ENCODE measurements around the gene GCHFR. TPM values are rescaled to one million over a fixed set of nuclear protein-coding genes. Genes with fewer than 3 reads are reported as not detected.

Gene GCHFR
- total RNA-seq, 4 donors from 2014 or later = 17.1 to 73.4 (median 34.7) TPM

DNA sequence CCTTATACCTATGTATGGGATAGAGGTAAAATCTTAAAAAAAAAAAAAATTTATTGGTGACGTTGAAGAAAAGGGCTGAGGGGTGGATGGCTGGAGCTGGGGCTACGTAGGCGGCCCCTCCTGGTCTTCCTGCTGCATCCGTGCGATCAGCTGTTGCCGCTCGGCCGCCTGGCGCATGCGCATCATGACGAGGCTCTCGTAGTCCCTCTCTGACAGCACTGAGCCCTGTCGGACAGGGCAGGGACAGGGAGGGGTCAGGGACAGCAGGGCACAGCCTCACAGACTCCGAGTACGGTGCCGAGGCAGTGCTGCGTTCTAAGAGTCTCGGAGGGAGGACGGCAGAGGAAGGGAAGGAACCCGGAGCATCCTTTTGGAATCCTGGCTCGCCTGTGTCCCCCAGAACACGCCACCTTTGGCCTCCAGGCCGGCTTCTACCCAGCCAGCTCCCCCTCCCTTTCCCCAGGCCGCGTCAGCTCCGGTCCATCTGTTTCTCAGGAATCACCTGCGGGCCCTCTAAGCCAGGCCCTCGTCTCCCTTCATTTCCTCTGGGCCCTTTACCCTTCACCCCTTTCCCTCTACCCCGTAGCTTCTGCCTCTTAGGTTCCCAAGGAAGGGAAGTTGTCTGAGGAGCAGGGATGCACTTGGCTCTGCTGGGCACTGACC lies 4.1 kb downstream of the GCHFR start:
- intact Hi-C loops (cut with DNase I) = loop anchor here (10.0 kb wide), 1 partner anchor 127 kb away; the partner anchor contains the start of gene VPS18
- TF ChIP-seq, protein P1, sequence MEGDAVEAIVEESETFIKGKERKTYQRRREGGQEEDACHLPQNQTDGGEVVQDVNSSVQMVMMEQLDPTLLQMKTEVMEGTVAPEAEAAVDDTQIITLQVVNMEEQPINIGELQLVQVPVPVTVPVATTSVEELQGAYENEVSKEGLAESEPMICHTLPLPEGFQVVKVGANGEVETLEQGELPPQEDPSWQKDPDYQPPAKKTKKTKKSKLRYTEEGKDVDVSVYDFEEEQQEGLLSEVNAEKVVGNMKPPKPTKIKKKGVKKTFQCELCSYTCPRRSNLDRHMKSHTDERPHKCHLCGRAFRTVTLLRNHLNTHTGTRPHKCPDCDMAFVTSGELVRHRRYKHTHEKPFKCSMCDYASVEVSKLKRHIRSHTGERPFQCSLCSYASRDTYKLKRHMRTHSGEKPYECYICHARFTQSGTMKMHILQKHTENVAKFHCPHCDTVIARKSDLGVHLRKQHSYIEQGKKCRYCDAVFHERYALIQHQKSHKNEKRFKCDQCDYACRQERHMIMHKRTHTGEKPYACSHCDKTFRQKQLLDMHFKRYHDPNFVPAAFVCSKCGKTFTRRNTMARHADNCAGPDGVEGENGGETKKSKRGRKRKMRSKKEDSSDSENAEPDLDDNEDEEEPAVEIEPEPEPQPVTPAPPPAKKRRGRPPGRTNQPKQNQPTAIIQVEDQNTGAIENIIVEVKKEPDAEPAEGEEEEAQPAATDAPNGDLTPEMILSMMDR (IDR thresholded peaks at IDR 0.05) = no peak
- TF ChIP-seq POLR2A (IDR thresholded peaks at IDR 0.05) = no peak
- no peak for DNase-seq
- H3K36me3 ChIP-seq = peaks cover 0 to 3% of the 10 kb centered on the region in 2 donors
- no peak overlapping the region for H3K27ac ChIP-seq
- no peaks in the 10 kb centered on the region for H3K27me3 ChIP-seq
- H3K9me3 ChIP-seq = no peaks in the 10 kb centered on the region
- peaks cover 18 to 50% of the 10 kb centered on the region in 2 donors for H3K4me1 ChIP-seq
- H3K4me3 ChIP-seq (replicated peaks in 1 of 3) = no peak overlapping the region
- WGBS, 2 donors = 90 to 94% methylated on average over 28 to 29 of the region's 29 CpGs

DNA sequence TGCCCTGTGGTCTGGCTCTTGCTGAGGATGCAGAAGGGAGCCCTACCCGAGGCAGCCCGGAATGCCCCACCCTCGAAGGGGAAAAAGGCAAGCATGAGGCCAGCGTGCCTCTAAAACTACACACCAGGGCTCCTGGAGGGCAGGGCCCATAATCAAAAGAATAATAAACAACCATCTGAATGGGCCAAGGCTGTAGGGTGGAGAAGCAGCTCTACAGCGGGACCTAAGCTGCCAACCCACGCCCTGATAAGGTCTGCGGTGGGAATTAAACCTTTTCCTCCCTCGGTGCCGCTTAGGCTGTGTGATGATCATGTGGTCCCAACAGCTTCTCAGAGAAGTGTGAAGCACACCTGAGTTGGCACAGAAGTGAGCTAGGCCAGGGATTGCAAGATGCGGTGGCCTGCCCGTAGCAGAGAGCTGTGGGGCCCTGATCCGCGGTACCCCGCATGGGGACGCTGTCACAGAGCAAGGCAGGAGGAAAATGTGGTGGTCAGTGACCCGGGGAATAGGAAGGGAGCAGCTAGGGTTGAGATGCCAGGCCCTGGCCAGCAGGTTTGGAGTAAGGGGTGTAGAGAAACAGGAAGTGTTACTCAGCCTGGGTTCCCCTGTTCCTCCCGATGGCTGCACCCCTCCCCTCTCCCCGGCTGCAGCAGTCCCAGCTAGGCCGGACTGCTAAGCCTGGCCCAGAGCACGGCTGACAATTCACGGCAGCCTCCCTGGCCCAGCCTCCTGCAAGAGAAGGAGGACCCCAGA lies 4.8 kb downstream of the GCHFR start:
- TF ChIP-seq, protein P1 (IDR thresholded peaks at IDR 0.05) = no peak
- TF ChIP-seq POLR2A (IDR thresholded peaks at IDR 0.05) = no peak
- Histone ChIP-seq H3K9me3 (no peaks in the 10 kb centered on the region), H3K27me3 (no peaks in the 10 kb centered on the region), H3K4me1 (peaks cover 12 to 43% of the 10 kb centered on the region in 2 donors), H3K4me3 (replicated peaks in 1 of 3) (no peak overlapping the region), H3K36me3 (peaks cover 1 to 10% of the 10 kb centered on the region in 2 donors), H3K27ac (peak overlapping the region in 2 of 3 donors; percentile 69 to 70)
- peak in 1 of 2 donors; percentile 17 for DNase-seq
- intact Hi-C loops (cut with DNase I) = loop anchor here (10.0 kb wide), 1 partner anchor 126 kb away; the partner anchor contains the start of gene VPS18
- WGBS, 2 donors = 69 to 73% methylated on average over 18 to 21 of the region's 21 CpGs

DNA sequence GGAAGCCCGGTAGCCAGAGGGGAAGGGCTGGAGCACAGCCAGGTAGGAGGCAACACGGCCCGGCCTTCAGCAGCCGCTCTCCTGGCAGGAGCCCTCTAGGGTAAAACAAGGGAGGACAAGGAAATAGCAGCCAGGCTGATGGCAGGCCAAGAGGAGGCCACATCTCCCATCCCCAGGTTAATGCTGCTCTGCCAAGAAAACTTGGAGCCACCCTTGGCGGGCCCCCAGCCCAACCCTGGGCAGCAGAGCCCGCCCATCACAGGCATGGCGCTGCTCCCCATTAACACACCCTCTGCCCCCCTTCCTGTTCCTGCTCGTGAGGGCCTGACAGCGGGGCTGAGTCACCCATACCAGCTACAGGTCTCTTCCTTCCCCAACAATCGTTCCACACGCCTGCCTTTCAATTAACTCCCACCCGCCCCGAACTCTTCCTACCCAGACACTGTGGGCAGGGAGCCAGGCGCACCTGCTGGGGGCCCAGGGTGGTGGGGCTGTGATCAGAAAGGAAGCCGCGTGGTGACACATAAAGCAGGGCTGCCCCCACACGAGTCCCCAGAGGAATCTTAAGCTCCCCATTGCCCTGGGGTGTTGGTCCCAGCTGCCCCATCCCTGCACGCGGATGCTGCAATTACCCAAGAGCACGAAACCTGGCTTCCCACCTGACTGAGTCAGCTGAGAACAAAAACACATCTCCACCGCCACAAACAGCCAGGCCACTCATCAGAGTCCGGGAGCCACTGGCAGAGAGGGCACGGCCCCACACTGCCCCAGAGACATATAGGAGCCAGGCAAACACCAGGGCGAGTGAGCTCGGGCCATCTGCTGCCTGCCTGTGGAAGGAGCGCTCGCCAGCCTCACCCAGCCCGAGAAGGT lies 5.6 kb downstream of the GCHFR start, which contains the start of gene C15orf62:
TSS of gene C15orf62 (plus strand) at position 707 of the 873 bp plus-strand sequence. CDS start 516 bp downstream, outside the sequence.
- Histone ChIP-seq H3K9me3 (no peaks in the 10 kb centered on the region), H3K27ac (peak within 1 kb of the TSS in 2 of 3 donors; percentile 69 to 70), H3K36me3 (peaks cover 9 to 17% of the 10 kb centered on the region in 2 donors), H3K27me3 (no peaks in the 10 kb centered on the region), H3K4me1 (peaks cover 10 to 38% of the 10 kb centered on the region in 2 donors), H3K4me3 (replicated peaks in 1 of 3) (no peak within 1 kb of the TSS)
- peak; percentile 64 to 71 for DNase-seq
- TF ChIP-seq, protein P1 (IDR thresholded peaks at IDR 0.05) = no peak
- no peak for TF ChIP-seq POLR2A (IDR thresholded peaks at IDR 0.05)
- intact Hi-C loops (cut with DNase I) = loop anchor here (10.0 kb wide), 2 partner anchors 125 to 205 kb away; partner anchors contain the start of genes CCDC32, RPUSD2 and VPS18
- WGBS, 2 donors = 54 to 57% methylated on average over 16 to 26 of the region's 28 CpGs

DNA sequence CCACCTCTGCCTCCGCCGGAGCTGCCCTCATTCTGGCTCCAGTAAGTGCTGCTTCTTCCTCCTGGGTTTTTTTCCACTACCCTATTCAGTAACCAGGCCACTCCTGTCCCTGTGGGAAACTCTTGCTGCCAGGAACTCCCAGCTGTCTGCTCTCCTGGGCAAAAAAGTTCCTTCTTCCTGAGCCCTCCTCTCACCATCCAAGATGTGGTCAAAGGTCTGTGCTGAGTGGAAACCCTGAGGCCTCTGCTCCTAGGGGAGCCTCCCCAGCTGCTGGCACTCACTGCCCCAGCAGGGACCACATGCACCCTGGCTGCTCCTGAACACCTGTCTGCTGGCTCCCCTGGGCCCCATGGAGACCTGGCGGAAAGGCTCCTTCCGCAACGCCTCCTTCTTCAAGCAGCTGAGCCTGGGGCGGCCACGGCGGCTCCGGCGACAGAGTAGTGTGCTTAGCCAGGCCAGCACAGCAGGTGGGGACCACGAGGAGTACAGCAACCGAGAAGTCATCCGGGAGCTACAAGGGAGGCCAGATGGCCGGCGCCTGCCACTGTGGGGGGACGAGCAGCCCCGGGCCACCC lies 6.4 kb downstream of the GCHFR start:
- peak overlapping the region in 1 of 3 donors; percentile 70 for H3K27ac ChIP-seq
- H3K27me3 ChIP-seq = no peaks in the 10 kb centered on the region
- peaks cover 17 to 24% of the 10 kb centered on the region in 2 donors for H3K36me3 ChIP-seq
- intact Hi-C loops (cut with DNase I) = loop anchor here (10.0 kb wide), 1 partner anchor 205 kb away; the partner anchor contains the start of genes CCDC32 and RPUSD2
- 77 to 88% methylated on average over 7 to 8 of the region's 17 CpGs for WGBS, 2 donors
- TF ChIP-seq, protein P1 (IDR thresholded peaks at IDR 0.05) = no peak
- TF ChIP-seq POLR2A (IDR thresholded peaks at IDR 0.05) = no peak
- H3K4me3 ChIP-seq (replicated peaks in 1 of 3) = no peak overlapping the region
- DNase-seq = no peak
- no peaks in the 10 kb centered on the region for H3K9me3 ChIP-seq
- peaks cover 3 to 31% of the 10 kb centered on the region in 2 donors for H3K4me1 ChIP-seq
